Omental fat pad (tissue), 4 donors: ENCODE results near the gene NAV3. TPM values are rescaled to one million over a fixed set of nuclear protein-coding genes. Genes with fewer than 3 reads are reported as not detected.

Experiments used
- ATAC-seq: fragments of 150-250 bp; one replicate; pipeline ENCODE4 v1.9.1; 2016; ENCODE audit warnings: mild to moderate bottlenecking, moderate library complexity; ENCODE audit not compliant: low FRiP score
- DNase-seq: peaks from one replicate; pipeline ENCODE4 v3.0.0-alpha.2; 2019; ENCODE audit warnings: low spot score
- CTCF ChIP-seq, 3 donors: fragments of 450-650 bp; IDR thresholded peaks; one replicate each; pipeline ENCODE4 v1.5.1; 2016 to 2017; ENCODE audit warnings: antibody characterized with exemption in 3 of 3, mild to moderate bottlenecking in 3 of 3, moderate library complexity in 2 of 3
- total RNA-seq, 4 donors: library from RNA; depleted of rRNA; stranded (reverse); fragments of >200 nt; gene quantifications; one replicate each; pipeline ENCODE4 v1.1.0, GENCODE V29; 2016

The NAV3 gene
- total RNA-seq, 4 donors from 2014 or later = 12.5 to 24.3 (median 15.3) TPM

- DNase-seq (no peak), ATAC-seq (no peak)
- no peak for TF ChIP-seq CTCF (IDR thresholded peaks at IDR 0.05)
Measured at GRCh38 chr12:78121969-78122610, 291.4 kb downstream of the NAV3 start.

- ATAC-seq = no peak
Measured at GRCh38 chr12:78128211-78128610, 297.5 kb downstream of the NAV3 start.

GRCh38 chr12:78143717-78144116 is 313.0 kb downstream of the NAV3 start:
- ATAC-seq = no peak
- no peak for TF ChIP-seq CTCF (IDR thresholded peaks at IDR 0.05)

More at GRCh38 chr12:78128211-78128610, 297.5 kb downstream of the NAV3 start:
- no peak for TF ChIP-seq CTCF (IDR thresholded peaks at IDR 0.05)
- no peak for DNase-seq

GRCh38 chr12:78145398-78145797 is 314.7 kb downstream of the NAV3 start:
- no peak for TF ChIP-seq CTCF (IDR thresholded peaks at IDR 0.05)
- no peak for DNase-seq
- ATAC-seq = no peak

More at GRCh38 chr12:78143717-78144116, 313.0 kb downstream of the NAV3 start:
- no peak for DNase-seq

GRCh38 chr12:78146365-78146772 is 315.7 kb downstream of the NAV3 start:
- TF ChIP-seq CTCF (IDR thresholded peaks at IDR 0.05) = no peak
- DNase-seq (no peak), ATAC-seq (no peak)

- DNase-seq (no peak), ATAC-seq (no peak)
- no peak for TF ChIP-seq CTCF (IDR thresholded peaks at IDR 0.05)
Measured at GRCh38 chr12:78149459-78149858, 318.8 kb downstream of the NAV3 start.

GRCh38 chr12:78155546-78155945 is 324.9 kb downstream of the NAV3 start:
- no peak for ATAC-seq
- TF ChIP-seq CTCF (IDR thresholded peaks at IDR 0.05) = no peak
- no peak for DNase-seq
